ENCODE data around the gene TBC1D22A.

The TBC1D22A gene

GRCh38 chr22:47093720-47094119, 331.3 kb downstream of the TBC1D22A start:
- no peak for DNase-seq

DNA sequence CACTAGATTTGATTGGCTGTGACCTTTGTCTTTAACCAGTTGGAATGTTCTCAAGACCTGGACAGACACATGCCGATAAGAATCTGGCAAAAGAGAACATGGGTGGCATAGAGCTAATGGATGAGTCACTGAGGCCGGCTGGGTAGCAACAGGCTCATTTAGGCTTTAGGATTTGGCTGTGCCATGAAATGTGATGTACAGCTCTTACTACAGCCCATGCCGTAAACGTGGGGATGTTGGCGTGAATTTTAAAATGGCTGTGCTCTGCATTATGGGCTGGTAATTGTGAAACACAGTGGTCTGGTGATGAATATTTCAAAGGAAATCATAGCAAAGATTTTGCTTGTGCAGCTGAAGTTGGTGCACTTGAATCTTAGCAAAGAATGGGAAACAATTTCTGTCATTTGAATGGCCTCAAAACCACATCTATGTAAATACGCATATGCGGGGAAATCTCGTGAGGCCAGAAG, 332.4 kb downstream of the TBC1D22A start:
- DNase-seq: no peak

- no peak for DNase-seq
Observed at GRCh38 chr22:47095395-47096122, 333.1 kb downstream of the TBC1D22A start.

GRCh38 chr22:47098121-47098520, 335.7 kb downstream of the TBC1D22A start:
- no peak for DNase-seq

- no peak for DNase-seq
Observed at GRCh38 chr22:47098554-47098953, 336.1 kb downstream of the TBC1D22A start.

DNA sequence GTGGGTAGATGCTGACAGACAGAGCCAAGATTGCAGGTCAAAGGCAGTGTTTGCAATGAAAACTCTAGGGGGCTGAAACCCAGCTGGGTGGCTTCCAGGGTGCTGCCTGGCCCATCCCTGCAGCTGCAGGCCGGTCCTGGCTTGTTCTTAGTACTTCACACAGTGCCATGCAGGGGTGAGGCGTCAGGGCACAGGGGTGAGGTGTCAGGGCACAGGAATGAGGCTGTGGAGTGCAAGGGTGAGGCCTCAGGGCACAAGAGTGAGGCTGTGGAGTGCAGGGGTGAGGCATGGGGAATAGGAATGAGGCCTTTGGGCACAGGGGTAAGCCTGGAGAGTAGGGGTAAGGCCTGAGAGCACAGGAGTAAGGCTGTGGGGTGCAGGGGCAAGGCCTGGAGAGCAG, 337.6 kb downstream of the TBC1D22A start:
- no peak for DNase-seq

DNA sequence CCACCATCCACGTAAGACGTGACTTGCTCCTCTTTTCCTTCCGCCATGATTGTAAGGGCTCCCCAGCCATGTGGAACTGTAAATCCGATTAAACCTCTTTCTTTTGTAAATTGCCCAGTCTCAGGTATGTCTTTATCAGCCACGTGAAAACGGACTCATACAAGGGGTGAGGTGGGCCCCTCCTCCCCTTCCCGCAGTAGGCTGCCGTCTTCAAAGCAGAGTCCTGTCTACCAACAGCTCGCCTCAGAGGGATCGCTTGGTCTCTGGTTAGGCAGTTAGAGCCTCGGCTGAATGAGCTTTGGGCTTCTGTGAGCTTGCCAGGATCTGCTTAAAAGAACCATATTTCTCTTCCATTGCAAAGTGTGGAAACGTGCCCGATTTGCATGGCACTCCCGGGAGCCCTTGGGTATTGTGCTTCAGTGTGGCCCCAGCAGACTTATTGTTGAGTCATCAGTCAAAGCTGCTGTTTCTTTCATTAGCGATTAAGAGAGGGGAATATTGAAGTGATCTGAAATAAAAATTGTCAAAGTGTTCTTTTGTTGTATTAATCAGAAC, 338.3 kb downstream of the TBC1D22A start:
- DNase-seq: no peak

DNA sequence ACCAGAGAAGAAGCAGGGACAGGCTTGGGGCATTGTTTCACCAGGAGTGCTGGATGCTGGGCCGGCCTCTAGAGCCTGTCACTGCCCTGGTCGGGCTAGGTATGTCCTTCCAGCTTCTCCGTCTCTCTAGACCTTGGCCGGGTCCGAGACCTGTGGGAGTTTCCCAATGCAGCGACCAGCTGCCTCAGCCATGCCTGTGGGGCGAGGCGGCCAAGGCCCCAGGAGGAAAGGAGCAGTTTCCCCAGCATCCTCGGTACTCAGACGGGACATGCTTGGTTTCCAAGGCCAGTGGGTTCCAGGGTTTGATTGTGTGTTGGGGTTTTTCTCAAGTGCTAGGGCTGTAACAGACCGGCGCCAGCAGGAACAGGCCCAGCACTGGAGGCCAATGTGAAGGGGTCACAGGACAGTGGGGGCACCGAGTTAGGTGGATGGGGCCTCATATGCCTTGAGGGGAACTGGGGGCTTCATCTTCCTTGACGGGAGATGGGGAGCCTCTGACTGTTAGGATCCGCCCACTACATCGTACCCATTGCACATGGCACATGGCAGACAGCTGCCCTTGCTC, 339.0 kb downstream of the TBC1D22A start:
- no peak for DNase-seq

- no peak for DNase-seq
Observed at GRCh38 chr22:47102081-47102480, 339.6 kb downstream of the TBC1D22A start.

DNA sequence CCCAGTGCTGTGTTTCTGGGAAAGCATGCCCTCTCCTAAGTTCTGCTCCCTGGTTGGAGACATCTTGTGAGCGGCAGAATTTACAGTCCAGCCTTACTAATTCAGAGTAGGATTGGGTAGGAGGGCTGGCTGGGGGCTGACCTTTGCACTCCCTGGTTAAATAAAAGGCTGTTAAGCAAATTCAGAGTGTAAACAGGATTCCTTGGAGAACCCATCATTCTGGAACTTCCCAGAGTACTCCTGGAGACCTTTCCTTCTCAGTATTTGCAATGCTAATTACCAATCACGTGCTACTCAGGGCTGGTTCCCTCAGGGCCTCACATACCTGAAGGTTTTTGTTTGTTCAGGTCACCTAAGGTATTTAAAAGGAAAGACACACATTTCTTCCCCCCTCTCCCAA, 340.2 kb downstream of the TBC1D22A start:
- no peak for DNase-seq

GRCh38 chr22:47105085-47105484, 342.6 kb downstream of the TBC1D22A start:
- no peak for DNase-seq

- DNase-seq: no peak
Observed at GRCh38 chr22:47106806-47107205, 344.4 kb downstream of the TBC1D22A start.

DNA sequence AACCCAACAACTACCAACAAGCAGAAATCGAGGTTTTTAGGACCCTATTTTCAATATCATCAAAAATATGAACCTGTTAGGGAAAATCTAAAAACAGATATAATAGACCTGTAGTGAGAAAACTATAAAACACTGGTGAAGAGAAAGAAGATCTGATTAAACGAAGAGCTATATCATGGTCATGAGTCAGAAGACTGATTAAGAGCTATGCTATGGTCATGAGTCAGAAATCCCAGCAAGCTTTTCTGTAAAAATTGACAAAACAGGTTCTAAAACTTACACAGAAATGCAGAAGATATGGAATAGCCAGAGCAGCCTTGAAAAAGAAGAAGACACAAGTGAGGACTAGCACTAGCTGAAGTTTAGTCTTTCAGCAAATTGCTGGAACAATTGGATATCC, 345.0 kb downstream of the TBC1D22A start:
- no peak for DNase-seq

- no peak for DNase-seq
Observed at GRCh38 chr22:47110817-47111443, 348.5 kb downstream of the TBC1D22A start.

GRCh38 chr22:47111626-47112581, 349.5 kb downstream of the TBC1D22A start:
- no peak for DNase-seq

- DNase-seq: no peak
Observed at GRCh38 chr22:47112582-47112965, 350.1 kb downstream of the TBC1D22A start.

DNA sequence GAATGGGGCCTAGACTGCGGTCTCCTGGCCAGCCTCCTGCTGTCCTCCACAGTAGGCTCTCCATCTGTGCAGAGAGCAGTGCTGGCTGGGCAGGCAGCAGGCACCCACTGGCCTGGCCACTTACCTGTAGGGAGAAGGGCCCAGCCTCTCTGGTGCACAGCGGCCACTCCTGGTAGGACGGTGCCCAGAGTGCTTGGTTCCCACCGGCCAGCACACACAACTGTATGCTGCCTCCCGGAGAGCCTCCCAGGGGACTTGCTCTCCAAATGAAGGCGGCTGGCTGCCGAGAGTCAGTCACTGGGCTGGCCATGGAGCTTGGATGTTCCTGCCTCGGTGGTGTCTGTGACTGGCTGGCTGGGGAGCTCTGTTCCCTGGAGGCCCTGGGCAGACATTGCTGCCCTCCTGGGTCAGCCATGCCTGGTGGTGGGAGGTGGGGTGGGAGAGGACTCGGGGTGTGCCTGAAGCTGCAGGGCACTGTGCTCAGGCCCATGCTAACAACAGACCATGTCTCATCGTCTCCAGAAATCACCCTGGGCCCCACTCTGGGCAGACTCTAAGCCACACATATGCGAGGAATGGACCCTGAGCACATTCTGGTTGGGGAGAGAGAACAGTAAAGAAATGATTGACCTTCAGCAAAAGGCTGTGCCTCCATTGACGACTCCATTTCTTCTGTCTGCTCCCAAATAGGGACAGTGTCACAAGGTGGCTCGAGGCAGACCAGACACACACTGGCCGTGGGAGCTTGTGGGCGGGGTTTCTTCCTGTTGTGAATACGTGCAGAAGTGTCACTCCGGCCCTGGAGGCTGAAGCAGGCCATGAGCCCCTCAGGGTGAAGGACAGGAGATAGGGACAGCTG, 350.8 kb downstream of the TBC1D22A start:
- no peak for DNase-seq

- DNase-seq: no peak
Observed at GRCh38 chr22:47113853-47114415, 351.5 kb downstream of the TBC1D22A start.

GRCh38 chr22:47114813-47115517, 352.5 kb downstream of the TBC1D22A start:
- no peak for DNase-seq

DNA sequence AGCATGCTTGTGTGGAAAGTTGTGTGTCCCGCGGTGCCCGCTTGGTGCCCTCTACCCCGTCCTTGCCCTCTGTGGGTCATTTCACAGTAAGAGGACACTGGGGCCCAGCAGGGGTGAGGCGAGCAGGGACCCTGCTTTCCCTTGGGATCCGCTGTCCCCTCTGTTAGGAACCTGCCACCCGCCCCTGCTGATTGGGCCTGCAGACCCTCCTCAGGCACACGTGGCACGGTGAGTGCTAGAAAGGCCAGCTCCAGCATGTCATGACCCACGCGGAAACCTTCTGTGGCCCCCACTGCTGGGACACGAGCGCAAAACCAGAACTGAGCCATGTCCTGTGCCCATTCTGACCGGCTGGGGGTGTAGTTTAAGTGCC, 353.1 kb downstream of the TBC1D22A start:
- DNase-seq: no peak

DNA sequence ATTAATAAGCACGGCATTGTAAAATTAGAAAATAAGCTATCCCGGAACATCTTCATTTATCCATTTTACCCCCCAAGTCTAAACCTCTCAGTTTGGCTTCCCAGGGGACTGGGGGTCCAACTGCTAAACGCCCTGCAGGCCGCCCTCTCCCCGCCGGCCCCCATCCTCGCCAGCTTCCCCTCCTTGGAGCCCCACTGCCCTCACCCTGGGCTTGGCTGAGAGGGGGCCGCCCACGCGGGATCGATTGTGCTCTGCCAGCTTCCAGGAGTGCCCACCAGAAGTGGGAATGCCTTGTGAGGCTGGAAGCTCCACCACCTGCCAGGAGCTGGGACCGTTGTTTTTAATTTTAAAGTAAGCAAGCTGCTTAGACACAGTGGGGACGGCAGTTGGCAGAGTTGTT, 353.5 kb downstream of the TBC1D22A start:
- DNase-seq: no peak

Measured in NCI-H2081 (cell line).